ENCODE data around the gene KPNA6. TPM values are rescaled to one million over a fixed set of nuclear protein-coding genes. Genes with fewer than 3 reads are reported as not detected.

The KPNA6 gene
- total and polyA plus RNA-seq, 2 of the 13 experiments (the other 11 are each of a cell fraction or from before 2014, with no cell fraction given), result 22.0 to 47.5 TPM

GRCh38 chr1:32178380-32179192 is 70.7 kb downstream of the KPNA6 start (continued):
- no peak for TF ChIP-seq CBFB (CRISPR knock-in tag; IDR thresholded peaks at IDR 0.05)
- TF ChIP-seq SIN3B (IDR thresholded peaks at IDR 0.05; ENCODE audit: low read length), result no peak
- no peak for TF ChIP-seq PHB2 (IDR thresholded peaks at IDR 0.05; ENCODE audit: partially characterized antibody)
- no peak for TF ChIP-seq CREBL2 (CRISPR knock-in tag; IDR thresholded peaks at IDR 0.05; ENCODE audit: borderline replicate concordance)
- TF ChIP-seq YY1 (IDR thresholded peaks at IDR 0.05; ENCODE audit: insufficient read depth, insufficient replicate concordance, low read depth, low read length), result no peak
- TF ChIP-seq KDM4B (CRISPR knock-in tag; IDR thresholded peaks at IDR 0.05), result no peak
- no peak for TF ChIP-seq ZNF557 (CRISPR knock-in tag; IDR thresholded peaks at IDR 0.05)
- TF ChIP-seq TEAD3 (CRISPR knock-in tag; optimal IDR thresholded peaks at IDR 0.05; ENCODE audit: borderline replicate concordance), result peak; percentile 42
- TF ChIP-seq NR3C1 (CRISPR knock-in tag; IDR thresholded peaks at IDR 0.05), result no peak
- TF ChIP-seq ZFP91 (CRISPR knock-in tag; IDR thresholded peaks at IDR 0.05; ENCODE audit: borderline replicate concordance), result no peak
- TF ChIP-seq ZNF703 (CRISPR knock-in tag; IDR thresholded peaks at IDR 0.05; ENCODE audit: borderline replicate concordance), result 0 out of 2 replicates have a peak, but pooled peaks have one; percentile 23
- no peak for TF ChIP-seq FOXM1 (CRISPR knock-in tag; IDR thresholded peaks at IDR 0.05)
- TF ChIP-seq MTF2 (CRISPR knock-in tag; IDR thresholded peaks at IDR 0.05; ENCODE audit: borderline replicate concordance), result no peak
- TF ChIP-seq ZNF878 (CRISPR knock-in tag; IDR thresholded peaks at IDR 0.05), result no peak
- no peak for TF ChIP-seq ZFP90 (CRISPR knock-in tag; IDR thresholded peaks at IDR 0.05; ENCODE audit: borderline replicate concordance)
- TF ChIP-seq SP5 (CRISPR knock-in tag; IDR thresholded peaks at IDR 0.05; ENCODE audit: borderline replicate concordance, low read depth), result no peak
- peak; percentile 43; the same call in 1 of the 2 replicates for TF ChIP-seq ZBED4 (CRISPR knock-in tag; IDR thresholded peaks at IDR 0.05; ENCODE audit: borderline replicate concordance)
- no peak for TF ChIP-seq GPN1 (CRISPR knock-in tag; IDR thresholded peaks at IDR 0.05; ENCODE audit: borderline replicate concordance)
- TF ChIP-seq AFF4 (CRISPR knock-in tag; IDR thresholded peaks at IDR 0.05), result no peak
- no peak for TF ChIP-seq ZNF576 (CRISPR knock-in tag; IDR thresholded peaks at IDR 0.05)
